Gastrocnemius medialis (tissue), 4 donors: ENCODE results near the gene SSBP3.

Experiments used
- CTCF ChIP-seq, 5 experiments: fragments of 450-650 bp in 3 of 5; fragments of 200-600 bp in 2 of 5; sonication (generic) in 2 of 5; IDR thresholded peaks in 4 of 5; conservative IDR thresholded peaks in 1 of 5; 1 replicate in 4 of 5; 2 replicates in 1 of 5; pipeline ENCODE4 v1.5.1; 2016 to 2019; ENCODE audit warnings: antibody characterized with exemption in 5 of 5, mild to moderate bottlenecking in 3 of 5, moderate library complexity in 3 of 5
- POLR2A ChIP-seq, 2 donors: fragments of 450-650 bp; IDR thresholded peaks; one replicate each; pipeline ENCODE4 v1.6.1; 2017; ENCODE audit warnings: antibody characterized with exemption in 2 of 2, mild to moderate bottlenecking in 2 of 2, moderate library complexity in 2 of 2

GRCh38 chr1:54262244-54262643, 143.9 kb downstream of the SSBP3 start:
- TF ChIP-seq CTCF (IDR thresholded peaks at IDR 0.05 in 4 of 5, conservative IDR thresholded peaks at IDR 0.05 in 1 of 5) (no peak), POLR2A (IDR thresholded peaks at IDR 0.05) (no peak)
